DOHH2 (cell line): ENCODE data around the gene TMTC1.

Source experiments
- H3F3A ChIP-seq: fragments of 200-600 bp; sonication (generic), shearing (Covaris generic); 2 replicates; pipeline ENCODE4 v1.6.0; 2016; ENCODE audit warnings: antibody characterized with exemption, mild to moderate bottlenecking; ENCODE audit not compliant: control insufficient read depth, insufficient read depth
- H3K27ac ChIP-seq: fragments of 200-600 bp; sonication (generic); 2 replicates; pipeline ENCODE4 v1.5.1; 2014; ENCODE audit warnings: low read depth, mild to moderate bottlenecking, low read length, moderate library complexity
- H3K27me3 ChIP-seq: fragments of 200-600 bp; sonication (generic); 2 replicates; pipeline ENCODE4 v1.6.1; 2014; ENCODE audit warnings: mild to moderate bottlenecking, low read length, mixed read lengths; ENCODE audit not compliant: control insufficient read depth
- H3K36me3 ChIP-seq: fragments of 200-600 bp; sonication (generic); 2 replicates; pipeline ENCODE4 v1.6.1; 2014; ENCODE audit warnings: mild to moderate bottlenecking, low read length, moderate library complexity, mixed read lengths; ENCODE audit not compliant: control insufficient read depth
- H3K4me1 ChIP-seq: fragments of 200-600 bp; sonication (generic); 2 replicates; pipeline ENCODE4 v1.6.1; 2014; ENCODE audit warnings: mild to moderate bottlenecking, low read length, mixed read lengths; ENCODE audit not compliant: control insufficient read depth
- H3K4me2 ChIP-seq: fragments of 200-600 bp; sonication (generic); 2 replicates; pipeline ENCODE4 v1.6.0; 2014; ENCODE audit warnings: mild to moderate bottlenecking, low read length, moderate library complexity
- H3K4me3 ChIP-seq: fragments of 200-600 bp; sonication (generic); 2 replicates; pipeline ENCODE4 v1.5.1; 2014; ENCODE audit warnings: mild to moderate bottlenecking, low read length, mixed read lengths
- H3K79me2 ChIP-seq: fragments of 200-600 bp; sonication (generic); 2 replicates; pipeline ENCODE4 v1.6.1; 2014; ENCODE audit warnings: mild to moderate bottlenecking, low read length, mixed read lengths; ENCODE audit not compliant: control insufficient read depth
- H3K9me2 ChIP-seq: fragments of 200-600 bp; sonication (generic); replicated peaks from 2 replicates; pipeline ENCODE4 v1.6.1; 2014; ENCODE audit warnings: mild to moderate bottlenecking, low read length, mixed read lengths; ENCODE audit not compliant: control insufficient read depth
- H3K9me3 ChIP-seq: fragments of 200-600 bp; sonication (generic); 2 replicates; pipeline ENCODE4 v1.6.1; 2014; ENCODE audit warnings: antibody characterized with exemption, low read length, mixed read lengths; ENCODE audit not compliant: control insufficient read depth, insufficient read depth
- H4K20me1 ChIP-seq: fragments of 200-600 bp; sonication (generic); 2 replicates; pipeline ENCODE4 v1.6.0; 2014; ENCODE audit warnings: low read depth, mild to moderate bottlenecking, antibody characterized with exemption, low read length, moderate library complexity; ENCODE audit not compliant: control insufficient read depth, insufficient read depth
- EZH2phosphoT487 ChIP-seq: fragments of 200-600 bp; sonication (generic); IDR thresholded peaks from 2 replicates; pipeline ENCODE4 v1.6.1; 2017; ENCODE audit warnings: borderline replicate concordance, mild to moderate bottlenecking, antibody characterized with exemption, low read length, moderate library complexity, mixed read lengths
- TF ChIP-seq, protein P1 (sequence below): fragments of 200-600 bp; sonication (generic); IDR thresholded peaks from one replicate; pipeline ENCODE4 v1.5.1; 2014; ENCODE audit warnings: antibody characterized with exemption, mild to moderate bottlenecking, low read depth, low read length; ENCODE audit not compliant: poor library complexity, severe bottlenecking

TMTC1 gene

DNA sequence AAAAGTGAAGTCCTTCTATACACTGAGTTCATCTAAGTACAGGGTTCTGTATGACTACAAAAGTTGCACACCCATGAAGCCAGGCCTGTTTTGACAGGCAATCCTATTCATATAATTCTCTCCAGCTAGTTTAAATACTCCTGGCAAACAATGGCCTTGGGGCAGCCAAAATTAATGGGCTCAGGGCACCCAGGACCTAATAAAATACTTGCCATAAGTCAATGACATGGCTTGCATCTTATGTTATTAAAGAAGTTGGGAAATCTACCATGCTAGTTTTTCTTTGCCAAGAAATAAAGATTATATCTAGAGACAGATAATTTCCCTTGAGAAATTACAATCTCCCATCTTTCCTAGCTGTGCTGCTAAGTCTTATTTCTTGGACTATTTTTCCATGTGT is 11.1 kb upstream of the TMTC1 start:
- no peaks in the 10 kb centered on the region for H3K36me3 ChIP-seq
- peaks cover 42% of the 10 kb centered on the region for H3K9me3 ChIP-seq
- H3K4me3 ChIP-seq, result no peak overlapping the region
- no peak overlapping the region for H3K4me2 ChIP-seq
- TF ChIP-seq, protein P1, sequence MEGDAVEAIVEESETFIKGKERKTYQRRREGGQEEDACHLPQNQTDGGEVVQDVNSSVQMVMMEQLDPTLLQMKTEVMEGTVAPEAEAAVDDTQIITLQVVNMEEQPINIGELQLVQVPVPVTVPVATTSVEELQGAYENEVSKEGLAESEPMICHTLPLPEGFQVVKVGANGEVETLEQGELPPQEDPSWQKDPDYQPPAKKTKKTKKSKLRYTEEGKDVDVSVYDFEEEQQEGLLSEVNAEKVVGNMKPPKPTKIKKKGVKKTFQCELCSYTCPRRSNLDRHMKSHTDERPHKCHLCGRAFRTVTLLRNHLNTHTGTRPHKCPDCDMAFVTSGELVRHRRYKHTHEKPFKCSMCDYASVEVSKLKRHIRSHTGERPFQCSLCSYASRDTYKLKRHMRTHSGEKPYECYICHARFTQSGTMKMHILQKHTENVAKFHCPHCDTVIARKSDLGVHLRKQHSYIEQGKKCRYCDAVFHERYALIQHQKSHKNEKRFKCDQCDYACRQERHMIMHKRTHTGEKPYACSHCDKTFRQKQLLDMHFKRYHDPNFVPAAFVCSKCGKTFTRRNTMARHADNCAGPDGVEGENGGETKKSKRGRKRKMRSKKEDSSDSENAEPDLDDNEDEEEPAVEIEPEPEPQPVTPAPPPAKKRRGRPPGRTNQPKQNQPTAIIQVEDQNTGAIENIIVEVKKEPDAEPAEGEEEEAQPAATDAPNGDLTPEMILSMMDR, result no peak
- no peak for TF ChIP-seq EZH2phosphoT487
- H3K9me2 ChIP-seq, result no peaks in the 10 kb centered on the region
- no peaks in the 10 kb centered on the region for H3K79me2 ChIP-seq
- H3K4me1 ChIP-seq, result no peaks in the 10 kb centered on the region
- H3F3A ChIP-seq, result peaks cover 33% of the 10 kb centered on the region
- no peak overlapping the region for H3K27ac ChIP-seq
- no peaks in the 10 kb centered on the region for H3K27me3 ChIP-seq
- H4K20me1 ChIP-seq, result no peaks in the 10 kb centered on the region

GRCh38 chr12:29792853-29793252 is 9.1 kb upstream of the TMTC1 start:
- Histone ChIP-seq H3K27me3 (no peaks in the 10 kb centered on the region), H3K36me3 (no peaks in the 10 kb centered on the region), H3K9me3 (peaks cover 46% of the 10 kb centered on the region), H3K79me2 (no peaks in the 10 kb centered on the region), H4K20me1 (no peaks in the 10 kb centered on the region), H3F3A (peaks cover 33% of the 10 kb centered on the region), H3K9me2 (no peaks in the 10 kb centered on the region), H3K4me2 (no peak overlapping the region), H3K4me3 (no peak overlapping the region), H3K27ac (no peak overlapping the region), H3K4me1 (no peaks in the 10 kb centered on the region)
- TF ChIP-seq EZH2phosphoT487, result no peak
- TF ChIP-seq, protein P1, result no peak

DNA sequence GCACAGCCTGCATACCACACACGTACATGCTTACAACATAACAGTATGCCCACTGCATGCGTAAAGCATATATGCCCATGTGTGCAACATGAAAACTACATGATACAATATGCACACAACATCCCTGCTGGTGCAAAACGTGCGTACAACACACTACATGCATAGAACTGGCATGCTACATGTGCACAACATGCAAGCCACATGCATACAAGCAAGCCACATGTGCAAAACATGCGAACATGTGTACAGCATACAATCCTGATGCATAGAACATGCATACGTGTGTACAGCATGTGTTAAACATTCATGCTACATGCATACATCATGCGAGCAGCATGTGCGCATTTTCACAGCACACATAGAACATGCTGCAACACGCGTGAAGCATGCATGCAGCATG is 8.4 kb upstream of the TMTC1 start:
- Histone ChIP-seq H3K27ac (no peak overlapping the region), H3K4me2 (no peak overlapping the region), H3K9me2 (no peaks in the 10 kb centered on the region), H3K79me2 (no peaks in the 10 kb centered on the region), H3F3A (peaks cover 33% of the 10 kb centered on the region), H4K20me1 (no peaks in the 10 kb centered on the region), H3K36me3 (no peaks in the 10 kb centered on the region), H3K4me3 (no peak overlapping the region), H3K9me3 (peaks cover 46% of the 10 kb centered on the region), H3K27me3 (no peaks in the 10 kb centered on the region), H3K4me1 (no peaks in the 10 kb centered on the region)
- no peak for TF ChIP-seq EZH2phosphoT487

DNA sequence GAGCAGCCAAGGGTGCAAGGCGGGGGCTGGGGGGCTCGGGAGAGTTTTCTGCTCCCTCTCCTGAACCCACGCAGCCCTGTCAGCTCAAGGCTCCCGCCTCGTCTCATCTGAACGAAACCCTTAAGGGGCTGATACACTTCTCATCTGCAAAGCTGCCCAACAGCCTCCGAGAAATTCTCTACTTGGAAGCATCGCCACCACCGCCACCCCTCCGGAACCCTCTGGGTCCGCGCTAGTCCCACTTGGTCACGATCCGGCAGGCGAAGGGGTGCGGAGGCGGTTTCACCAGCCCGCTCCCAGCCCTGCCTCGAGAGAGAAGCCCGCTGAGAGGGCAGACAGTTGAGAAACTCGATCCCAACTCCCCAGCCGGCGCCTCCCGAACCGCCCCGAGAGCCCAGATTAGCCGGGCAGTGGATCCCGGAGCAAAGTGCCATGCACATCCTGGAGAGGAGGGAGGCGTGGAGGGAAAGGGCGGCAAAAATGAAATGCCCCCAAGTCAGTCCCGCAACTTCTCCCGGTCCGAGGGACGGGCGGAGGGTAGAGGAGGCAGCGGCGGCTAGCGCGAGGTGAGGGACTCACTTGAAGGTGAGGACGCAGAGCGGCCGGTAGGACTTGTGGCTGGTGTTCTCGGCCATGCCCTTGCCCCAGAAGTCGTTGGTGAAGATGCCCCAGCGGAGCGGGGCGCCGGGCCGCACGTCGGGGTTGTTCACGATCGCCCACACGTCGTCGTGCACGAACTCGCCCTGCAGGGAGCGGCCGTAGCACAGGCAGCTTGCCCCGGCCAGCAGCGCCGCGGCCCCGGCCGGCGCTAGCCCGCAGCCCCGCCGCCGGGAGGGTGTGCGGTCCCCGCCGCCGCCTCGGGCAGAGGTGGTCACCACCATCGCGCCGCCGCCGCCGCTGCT is 620 bp downstream of the TMTC1 start:
- Histone ChIP-seq H4K20me1 (no peaks in the 10 kb centered on the region), H3K79me2 (no peaks in the 10 kb centered on the region), H3K27ac (no peak overlapping the region), H3F3A (no peaks in the 10 kb centered on the region), H3K9me2 (no peaks in the 10 kb centered on the region), H3K9me3 (no peaks in the 10 kb centered on the region; the same call in 1 of the 2 replicates), H3K36me3 (no peaks in the 10 kb centered on the region), H3K4me1 (no peaks in the 10 kb centered on the region), H3K27me3 (no peaks in the 10 kb centered on the region), H3K4me3 (no peak overlapping the region), H3K4me2 (no peak overlapping the region)
- TF ChIP-seq, protein P1, result no peak
- no peak for TF ChIP-seq EZH2phosphoT487
